GM18870 (cell line): ENCODE measurements around the gene DNAJC4.

Experiments used
- ATAC-seq: cut with Tn5 transposase; IDR thresholded peaks from one replicate; pipeline ENCODE4 v1.9.1; 2021; ENCODE audit warnings: moderate library complexity; ENCODE audit not compliant: unreplicated experiment

The DNAJC4 gene

GRCh38 chr11:64255135-64256128 is 25.1 kb downstream of the DNAJC4 start:
- no peak for ATAC-seq

- no peak for ATAC-seq
Measured at GRCh38 chr11:64256300-64256699, 26.0 kb downstream of the DNAJC4 start.

GRCh38 chr11:64258356-64258755 is 28.0 kb downstream of the DNAJC4 start:
- ATAC-seq, result no peak

- no peak for ATAC-seq
Measured at GRCh38 chr11:64258946-64259532, 28.7 kb downstream of the DNAJC4 start.

- ATAC-seq, result no peak
Measured at GRCh38 chr11:64259533-64260067, 29.3 kb downstream of the DNAJC4 start.

- no peak for ATAC-seq
Measured at GRCh38 chr11:64260147-64260708, 29.9 kb downstream of the DNAJC4 start.

GRCh38 chr11:64261556-64262080 is 31.3 kb downstream of the DNAJC4 start:
- no peak for ATAC-seq

- ATAC-seq, result no peak
Measured at GRCh38 chr11:64262271-64263002, 32.1 kb downstream of the DNAJC4 start.

GRCh38 chr11:64263021-64263946 is 32.9 kb downstream of the DNAJC4 start:
- no peak for ATAC-seq

- no peak for ATAC-seq
Measured at GRCh38 chr11:64263947-64264317, 33.6 kb downstream of the DNAJC4 start.

GRCh38 chr11:64264371-64264852 is 34.1 kb downstream of the DNAJC4 start:
- ATAC-seq, result no peak

- ATAC-seq, result no peak
Measured at GRCh38 chr11:64265176-64266160, 35.1 kb downstream of the DNAJC4 start.

GRCh38 chr11:64266339-64266738 is 36.0 kb downstream of the DNAJC4 start:
- no peak for ATAC-seq

GRCh38 chr11:64267207-64267945 is 37.0 kb downstream of the DNAJC4 start:
- no peak for ATAC-seq

- no peak for ATAC-seq
Measured at GRCh38 chr11:64268025-64268892, 37.9 kb downstream of the DNAJC4 start.

- peak; percentile 1 for ATAC-seq
Measured at GRCh38 chr11:64268893-64269539, 38.7 kb downstream of the DNAJC4 start.
